ENCODE results near the gene IFNLR1.
"Not testable (repeated sequence)": the region's sequence is repeated elsewhere in the genome, so short reads cannot be mapped to it uniquely, and the experiment has no call there.

IFNLR1 gene

DNA sequence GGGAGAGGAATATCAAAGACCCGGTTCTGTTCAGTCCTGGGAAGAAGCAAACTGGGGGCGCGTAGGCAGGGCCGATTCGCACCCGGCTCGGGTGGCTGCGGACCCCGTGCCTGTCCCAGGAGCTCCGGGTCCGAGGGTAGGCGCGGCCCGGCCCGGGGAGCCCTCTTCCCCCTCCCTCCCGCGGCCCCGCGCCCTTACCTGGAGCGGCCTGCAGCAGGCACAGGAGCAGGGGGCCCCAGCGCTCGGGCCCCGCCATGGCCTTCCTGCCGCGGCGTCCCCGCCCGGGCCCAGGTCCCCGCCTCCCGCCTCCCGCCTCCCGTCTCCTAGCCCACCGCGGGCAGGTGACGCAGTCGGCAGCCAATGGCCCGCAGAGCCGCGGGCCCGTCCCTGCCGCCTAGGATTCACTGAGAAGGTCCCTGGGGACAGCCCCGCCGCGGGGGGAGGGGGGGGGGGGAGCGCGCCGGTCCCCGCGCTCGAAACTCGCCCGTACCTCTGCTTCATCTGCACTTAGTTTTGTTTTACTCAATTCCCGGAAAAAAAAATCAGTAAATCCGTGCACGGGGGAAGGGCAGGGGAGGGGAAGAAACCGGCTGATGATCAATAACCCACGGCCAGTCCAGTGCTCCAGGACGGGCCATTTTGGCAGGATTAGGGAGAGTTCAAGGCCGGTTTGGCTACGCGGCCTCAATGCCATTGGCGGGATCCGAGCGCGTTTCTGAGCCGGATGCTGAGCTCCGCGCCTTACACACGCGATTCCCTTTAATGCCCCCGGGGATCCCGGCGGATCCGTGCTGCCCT lies at the start of gene IFNLR1:
IFNLR1 (minus strand) TSS at position 297 of the 798 bp plus-strand sequence; CDS start at position 256, 41 bp downstream.
- DNase-seq = peak; percentile 40

DNA sequence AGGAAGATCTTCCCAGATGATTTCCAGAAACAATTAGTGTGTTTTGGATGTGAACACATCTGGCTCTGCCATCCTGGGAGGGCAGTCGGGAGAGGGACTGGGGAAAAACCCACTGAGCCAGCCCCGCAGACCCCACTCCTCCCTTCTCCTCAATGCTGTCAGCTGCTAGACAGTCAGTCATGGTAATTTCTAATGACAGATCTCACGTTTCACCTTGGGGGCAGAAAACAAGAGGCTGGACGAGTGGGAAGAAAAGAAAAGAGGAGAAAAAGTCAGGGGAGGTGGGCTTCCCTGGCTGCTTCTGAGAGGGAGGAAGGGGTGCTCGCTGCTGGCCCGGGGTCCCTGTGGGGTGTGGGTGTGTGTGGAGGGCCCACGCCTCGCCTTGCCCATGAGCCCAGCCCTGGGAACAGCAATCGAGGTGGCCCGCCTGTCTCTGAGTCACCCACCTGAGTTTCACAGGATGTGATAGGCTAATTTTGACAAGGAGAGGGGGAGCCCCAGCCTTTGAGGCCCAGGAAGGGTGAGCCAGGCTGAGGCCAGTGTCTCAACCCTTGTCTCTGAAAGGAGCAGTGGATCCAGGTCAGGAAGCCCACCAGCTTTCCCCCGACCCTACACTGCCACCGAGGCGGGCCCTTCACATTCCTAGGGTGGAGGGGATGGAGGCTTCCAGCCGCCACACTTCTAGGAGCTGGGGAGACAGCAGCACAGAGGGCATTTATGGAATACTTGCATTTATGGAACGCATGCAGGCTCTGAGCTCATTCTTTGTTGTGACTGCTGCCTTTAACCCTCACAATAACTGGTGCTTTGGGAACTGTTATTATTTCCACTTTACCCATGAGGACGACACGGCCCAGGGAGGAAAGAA lies 49.1 kb upstream of the IFNLR1 start:
- DNase-seq = peak; percentile 22

DNA sequence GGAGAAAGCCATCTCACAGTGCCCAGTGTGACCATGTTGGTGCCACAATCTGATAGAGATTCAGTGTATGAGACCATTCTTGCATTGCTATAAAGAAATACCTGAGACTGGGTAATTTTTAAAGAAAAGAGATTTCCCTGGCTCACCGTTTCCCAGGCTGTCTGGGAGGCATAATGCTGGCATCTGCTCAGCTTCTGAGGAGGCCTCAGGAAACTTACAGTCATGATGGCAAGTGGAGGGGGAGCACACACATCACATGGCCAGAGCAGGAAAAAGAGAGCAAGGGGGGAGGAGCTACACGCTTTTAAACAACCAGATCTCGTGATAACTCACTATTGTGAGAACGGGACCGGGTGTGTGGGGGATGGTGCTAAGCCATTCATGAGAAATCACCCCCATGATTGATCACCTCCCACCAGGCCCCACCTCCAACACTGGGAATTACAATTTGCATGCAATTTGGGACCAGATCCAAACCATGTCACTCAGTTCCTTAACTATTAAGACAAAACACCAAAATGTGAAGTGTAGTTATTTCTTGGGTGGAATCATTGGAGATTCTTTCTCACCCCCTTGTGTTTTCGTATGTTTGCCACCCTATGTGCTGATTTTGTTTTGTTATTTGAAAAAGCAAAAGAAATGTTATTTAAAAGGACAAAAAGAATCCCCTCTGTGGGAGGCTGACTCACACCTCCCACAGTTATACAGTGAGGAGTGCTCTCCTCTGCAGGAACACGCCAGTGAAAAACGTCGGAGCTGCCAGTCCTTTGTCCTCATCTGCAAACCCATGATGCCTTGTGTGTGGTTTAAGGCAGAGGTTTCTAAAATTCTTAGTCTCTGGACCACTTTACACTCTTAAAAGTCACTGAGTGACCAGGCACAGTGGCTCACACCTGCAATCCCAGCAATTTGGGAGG lies 46.9 kb upstream of the IFNLR1 start:
- no peak for DNase-seq

DNA sequence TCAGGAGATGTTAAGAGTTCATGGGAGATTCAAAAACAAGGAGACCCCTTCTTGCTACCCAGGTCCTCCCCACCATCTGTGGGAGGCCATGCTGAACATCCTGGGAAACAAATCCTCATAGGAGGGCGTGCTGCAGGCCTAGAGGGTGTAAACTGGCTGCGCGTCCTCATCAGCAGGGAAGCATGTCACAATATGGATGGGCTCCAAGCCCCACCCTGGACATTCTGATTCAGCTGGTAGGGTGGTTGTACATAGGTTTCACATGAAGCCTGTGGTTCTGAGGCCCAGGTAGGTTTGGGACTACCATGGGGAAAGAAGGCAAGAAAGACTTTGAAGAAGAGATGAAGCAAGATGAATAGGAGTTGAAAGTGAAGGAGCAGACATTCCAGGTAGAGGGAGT lies 44.6 kb upstream of the IFNLR1 start:
- no peak for DNase-seq

DNA sequence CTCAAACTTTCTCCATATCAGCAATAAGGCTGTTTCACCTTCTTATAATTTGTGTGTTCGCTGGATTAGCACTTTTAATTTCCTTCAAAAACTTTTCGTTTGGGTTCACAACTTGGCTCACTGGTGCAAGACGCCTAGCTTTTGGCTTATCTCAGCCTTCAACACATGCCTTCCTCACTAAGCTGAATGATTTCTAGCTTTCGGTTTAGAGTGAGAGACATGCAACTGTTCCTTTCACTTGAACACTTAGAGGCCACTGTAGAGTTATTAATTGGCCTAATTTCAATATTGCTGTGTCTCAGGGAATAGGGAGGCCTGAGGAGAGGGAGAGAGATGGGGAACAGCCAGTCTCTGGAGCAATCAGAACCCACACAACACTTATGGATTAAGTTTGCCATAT lies 41.2 kb upstream of the IFNLR1 start:
- DNase-seq = no peak

DNA sequence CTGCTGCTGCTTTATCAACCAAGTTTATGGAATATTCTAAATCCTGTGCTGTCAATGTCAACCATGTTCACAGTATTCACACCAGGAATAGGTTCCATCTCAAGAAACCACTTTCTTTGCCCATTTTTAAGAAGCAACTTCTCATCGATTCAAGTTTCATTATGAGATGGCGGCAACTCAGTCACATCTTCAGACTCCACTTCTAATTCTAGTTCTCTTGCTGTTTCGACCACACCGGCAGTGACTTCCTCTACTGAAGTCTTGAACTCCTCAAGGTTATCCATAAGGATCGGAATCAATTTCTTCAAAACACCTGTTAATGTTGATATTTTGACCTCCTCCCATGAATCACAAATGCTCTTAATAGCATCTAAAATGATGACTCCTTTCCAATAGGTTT lies 39.7 kb upstream of the IFNLR1 start:
- no peak for DNase-seq

DNA sequence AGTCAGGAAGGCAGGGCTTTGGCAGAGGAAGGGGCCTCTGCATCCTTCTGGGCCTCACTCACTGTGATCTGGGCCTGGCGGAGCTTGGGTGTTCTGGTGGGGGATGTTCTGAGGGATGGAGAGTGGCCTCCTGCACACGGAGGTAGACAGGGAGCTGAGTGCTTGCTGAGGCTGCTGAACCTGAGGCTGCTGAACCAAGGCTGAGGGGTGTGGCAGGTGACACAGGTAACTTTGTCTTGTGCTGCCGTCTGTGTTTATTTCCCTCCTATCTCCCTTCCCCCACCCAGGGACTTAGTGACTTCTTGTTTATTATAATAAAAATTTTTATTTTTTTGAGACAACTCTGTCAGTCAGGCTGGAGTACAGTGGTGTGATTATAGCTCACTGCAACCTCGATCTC lies 37.7 kb upstream of the IFNLR1 start:
- no peak for DNase-seq

DNA sequence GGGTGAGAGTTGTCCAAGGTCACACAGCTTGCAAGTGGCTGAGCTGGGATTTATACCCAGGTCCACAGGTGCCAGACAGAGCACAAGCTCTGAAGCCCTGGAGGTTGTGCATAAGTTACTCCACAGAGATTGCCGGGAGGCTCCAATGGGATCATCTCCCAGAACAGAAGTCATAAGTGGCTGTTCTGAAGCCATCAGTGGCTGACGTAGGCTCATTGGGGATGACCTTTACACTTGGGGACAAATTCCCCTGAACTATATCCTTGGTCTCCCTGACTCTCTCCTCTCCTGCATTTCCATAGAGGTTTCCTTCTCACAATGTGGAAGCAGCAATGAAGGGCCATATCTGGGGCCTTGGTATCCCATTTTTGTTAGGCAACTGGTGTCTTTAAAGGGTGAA lies 37.0 kb upstream of the IFNLR1 start:
- no peak for DNase-seq

DNA sequence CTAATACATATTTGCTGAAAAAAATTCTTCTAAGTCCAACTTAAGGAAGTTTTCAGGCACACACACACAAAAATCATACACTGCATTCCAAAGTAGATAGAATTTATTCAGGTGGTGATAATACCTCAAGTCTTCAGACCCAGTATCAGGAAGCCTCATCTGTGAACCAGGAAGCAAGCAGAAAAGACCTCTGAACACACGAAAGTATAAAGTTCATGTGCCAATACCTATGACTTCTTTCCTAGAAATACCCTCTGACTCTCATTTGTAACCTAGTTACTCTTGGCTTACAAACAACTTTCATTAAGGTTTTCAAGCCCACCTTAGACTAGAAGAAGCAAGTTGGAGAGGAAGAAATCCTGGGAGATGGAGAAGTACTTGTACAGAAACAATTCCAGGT lies 35.7 kb upstream of the IFNLR1 start:
- no peak for DNase-seq

DNA sequence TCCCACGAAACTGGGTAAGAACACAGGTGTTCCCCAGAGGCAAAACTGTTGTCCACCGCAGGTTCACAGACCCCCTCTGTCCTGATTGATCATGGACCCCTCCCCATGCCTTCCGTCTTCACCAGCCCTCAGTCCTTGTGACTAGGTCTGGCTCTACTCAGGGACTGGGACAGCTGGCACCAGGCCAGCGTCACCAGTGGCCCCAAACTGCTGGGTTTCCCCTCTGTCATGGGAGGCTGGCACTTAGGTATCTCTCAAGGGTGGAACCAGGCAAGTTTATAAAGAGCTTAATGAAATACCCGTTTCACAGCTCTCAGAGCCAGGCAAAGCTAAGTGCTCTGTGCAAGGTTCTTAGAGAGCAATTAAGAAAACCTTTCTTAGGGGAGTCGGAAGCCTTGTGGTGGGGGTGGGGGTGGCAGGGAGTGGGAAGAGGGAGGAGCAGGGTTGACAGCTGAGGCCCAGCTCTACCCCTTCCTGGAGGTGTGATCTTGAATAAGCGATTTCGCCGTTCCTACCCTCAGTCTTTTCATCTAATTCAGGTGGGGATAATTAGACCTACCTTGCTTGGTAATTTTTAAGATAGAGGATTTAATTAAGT lies 35.0 kb upstream of the IFNLR1 start:
- no peak for DNase-seq

DNA sequence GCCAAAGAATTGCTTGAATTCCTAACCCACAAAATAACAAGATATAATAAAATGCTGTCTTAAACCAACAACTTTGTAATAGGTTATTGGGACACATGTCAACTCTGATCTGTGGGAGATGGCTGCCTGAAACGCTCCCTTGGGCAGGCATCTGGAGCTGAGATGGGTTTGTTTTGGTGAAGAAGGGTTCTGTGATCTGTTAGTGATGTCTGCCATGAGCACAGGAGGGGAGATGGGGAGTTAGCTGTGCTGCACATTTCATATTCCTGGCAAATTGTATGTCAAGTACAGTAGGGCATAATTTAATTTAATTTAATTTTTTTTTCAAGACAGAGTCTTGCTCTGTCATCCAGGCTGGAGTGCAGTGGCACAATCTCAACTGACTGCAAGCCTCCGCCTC lies 34.2 kb upstream of the IFNLR1 start:
- DNase-seq = no peak

DNA sequence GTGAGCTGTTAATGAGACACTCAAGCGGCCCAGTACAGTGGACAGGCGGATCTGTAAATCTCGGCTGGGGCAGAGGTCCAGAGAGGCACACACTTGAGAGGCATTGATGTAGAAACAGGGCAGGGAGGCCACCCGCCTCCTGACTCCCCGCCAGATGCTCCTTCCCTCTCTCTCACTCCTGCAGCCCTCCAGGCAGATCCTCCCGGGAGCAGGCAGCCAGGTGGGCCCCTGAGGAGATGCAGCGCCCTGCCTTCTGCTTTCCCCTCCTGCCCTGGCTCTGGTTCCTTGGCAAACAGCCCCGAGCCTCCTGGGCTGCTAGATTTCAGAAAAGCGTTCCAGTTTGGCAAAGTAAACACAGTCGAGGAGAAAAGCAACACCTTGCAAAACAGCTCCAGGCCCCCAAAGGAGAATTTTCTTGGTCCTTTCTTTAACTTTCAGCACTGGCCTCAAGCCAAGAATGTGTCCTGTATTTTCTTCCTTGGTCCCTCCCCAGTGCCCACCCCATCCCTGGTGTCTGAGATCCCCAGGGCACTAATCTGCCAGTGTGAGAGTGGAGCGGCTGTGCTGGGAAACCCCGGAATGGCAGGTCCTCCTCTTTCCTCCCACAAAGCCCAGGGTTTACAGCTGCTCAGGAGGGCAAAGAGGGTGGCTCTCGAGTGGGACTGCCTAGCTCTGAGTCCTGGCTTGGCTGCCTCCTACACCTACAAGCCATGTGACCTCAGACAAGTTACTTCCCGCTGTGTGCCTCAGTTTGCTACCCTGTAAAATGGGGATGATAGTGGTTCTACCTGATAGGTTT lies 29.4 kb upstream of the IFNLR1 start:
- peak; percentile 53 for DNase-seq

DNA sequence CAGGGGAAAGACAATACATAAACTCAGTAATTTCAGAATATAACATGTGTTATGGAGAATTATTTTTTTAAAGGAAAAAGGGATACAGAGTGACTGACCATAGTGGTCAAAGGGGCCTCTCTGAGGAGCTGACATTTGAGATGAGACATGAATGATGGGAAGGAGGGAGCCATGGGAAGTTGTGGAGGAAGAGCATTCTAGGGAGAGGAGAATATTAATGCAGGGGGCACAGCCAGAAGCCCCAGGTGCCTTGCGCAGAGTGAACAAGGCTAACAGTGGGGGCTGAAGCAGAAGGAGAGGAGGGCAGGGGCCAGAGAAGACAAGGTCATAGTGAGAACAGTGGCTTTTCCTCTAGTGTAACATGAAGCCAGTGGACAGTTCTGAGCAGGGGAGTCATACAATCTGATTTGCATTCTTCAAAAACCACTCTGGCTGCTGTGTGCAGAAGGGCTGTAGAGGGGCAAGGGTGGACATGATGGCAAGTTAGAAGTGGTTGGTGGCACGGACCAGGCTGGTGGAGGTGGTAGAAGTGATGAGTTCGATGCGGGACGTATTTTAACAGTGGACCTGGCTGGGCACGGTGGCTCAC lies 28.2 kb upstream of the IFNLR1 start:
- no peak for DNase-seq

DNA sequence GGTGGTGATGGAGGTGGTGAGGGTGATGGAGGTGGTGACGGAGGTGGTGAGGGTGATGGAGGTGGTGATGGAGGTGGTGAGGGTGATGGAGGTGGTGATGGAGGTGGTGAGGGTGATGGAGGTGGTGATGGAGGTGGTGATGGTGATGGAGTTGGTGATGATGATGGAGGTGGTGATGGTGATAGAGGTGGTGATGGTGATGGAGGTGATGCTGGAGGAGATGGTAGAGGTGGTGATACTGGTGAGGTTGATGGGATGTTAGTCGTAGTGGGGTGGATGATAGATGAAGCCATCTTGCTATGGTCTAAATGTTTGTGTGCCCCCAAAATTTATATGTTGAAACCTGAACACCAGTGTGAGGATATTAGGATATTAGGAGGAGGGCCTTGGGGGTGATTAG lies 25.3 kb upstream of the IFNLR1 start:
- no peak for DNase-seq

DNA sequence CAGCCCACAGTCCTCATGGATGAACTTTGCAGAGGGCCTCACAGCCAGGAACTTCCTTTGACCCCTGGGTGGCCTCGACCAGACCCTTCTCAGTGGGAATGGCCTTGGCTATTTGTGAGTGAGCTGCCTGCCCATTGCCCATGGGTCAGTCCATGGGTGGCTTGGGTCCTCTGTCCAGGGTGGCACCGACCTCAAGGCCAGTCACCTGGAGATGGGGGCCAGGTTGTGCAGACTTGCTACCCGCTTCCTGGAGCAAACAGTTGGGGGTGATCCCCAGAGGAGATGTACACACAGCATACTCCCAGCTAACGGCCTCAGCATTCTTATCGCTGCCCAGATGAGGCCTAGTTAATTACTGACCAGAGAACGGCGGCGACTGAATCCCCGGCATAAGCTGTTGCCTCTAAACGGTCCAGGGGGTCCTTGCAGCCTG lies 23.1 kb upstream of the IFNLR1 start:
- no peak for DNase-seq

DNA sequence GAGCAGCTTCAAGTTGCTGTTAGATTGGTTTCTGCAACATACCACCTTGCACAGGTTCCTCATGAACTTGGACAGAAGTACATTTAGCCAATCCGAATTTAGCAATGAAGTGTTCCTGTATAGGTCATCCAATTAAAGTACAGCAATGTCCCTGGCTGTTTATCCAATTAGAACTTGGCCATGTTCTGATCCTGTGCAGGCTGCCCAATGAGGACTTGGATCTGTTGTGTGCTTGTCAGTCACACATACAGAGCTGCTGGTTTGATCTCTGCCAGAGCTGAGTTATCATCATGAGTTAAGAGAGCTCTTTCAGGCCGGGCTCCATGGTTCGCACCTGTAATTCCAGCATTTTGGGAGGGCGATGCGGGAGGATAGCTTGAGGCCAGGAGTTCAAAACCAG lies 22.0 kb upstream of the IFNLR1 start:
- DNase-seq = no peak

DNA sequence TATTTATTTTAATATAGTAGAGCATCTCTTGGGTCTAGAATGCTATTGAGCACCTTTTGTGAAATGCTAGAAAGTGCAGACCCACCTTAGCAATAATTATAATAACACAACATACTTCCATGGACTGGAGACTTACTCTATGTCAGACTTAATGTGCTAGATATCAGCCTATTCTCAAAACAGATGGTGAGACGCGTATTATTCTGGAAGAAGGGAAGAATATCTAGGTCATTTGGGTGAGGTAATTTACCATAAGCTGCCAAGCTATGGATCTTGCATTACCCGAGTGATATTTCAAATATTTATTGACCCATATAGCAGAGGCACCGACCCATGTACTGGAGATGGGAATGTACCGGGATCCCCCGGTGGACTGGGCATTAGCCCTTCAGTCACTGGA lies 20.6 kb upstream of the IFNLR1 start:
- DNase-seq = no peak

DNA sequence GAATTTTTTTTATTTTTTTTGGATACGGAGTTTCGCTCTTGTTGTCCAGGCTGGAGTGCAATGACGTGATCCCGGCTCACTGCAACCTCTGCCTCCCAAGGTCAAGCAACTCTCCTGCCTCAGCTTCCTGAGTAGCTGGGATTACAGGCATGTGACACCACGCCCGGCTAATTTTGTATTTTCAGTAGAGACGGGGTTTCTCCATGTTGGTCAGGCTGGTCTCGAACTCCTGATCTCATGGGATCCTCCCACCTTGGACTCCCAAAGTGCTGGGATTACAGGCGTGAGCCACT lies 20.3 kb upstream of the IFNLR1 start:
- not testable (repeated sequence) for DNase-seq

DNA sequence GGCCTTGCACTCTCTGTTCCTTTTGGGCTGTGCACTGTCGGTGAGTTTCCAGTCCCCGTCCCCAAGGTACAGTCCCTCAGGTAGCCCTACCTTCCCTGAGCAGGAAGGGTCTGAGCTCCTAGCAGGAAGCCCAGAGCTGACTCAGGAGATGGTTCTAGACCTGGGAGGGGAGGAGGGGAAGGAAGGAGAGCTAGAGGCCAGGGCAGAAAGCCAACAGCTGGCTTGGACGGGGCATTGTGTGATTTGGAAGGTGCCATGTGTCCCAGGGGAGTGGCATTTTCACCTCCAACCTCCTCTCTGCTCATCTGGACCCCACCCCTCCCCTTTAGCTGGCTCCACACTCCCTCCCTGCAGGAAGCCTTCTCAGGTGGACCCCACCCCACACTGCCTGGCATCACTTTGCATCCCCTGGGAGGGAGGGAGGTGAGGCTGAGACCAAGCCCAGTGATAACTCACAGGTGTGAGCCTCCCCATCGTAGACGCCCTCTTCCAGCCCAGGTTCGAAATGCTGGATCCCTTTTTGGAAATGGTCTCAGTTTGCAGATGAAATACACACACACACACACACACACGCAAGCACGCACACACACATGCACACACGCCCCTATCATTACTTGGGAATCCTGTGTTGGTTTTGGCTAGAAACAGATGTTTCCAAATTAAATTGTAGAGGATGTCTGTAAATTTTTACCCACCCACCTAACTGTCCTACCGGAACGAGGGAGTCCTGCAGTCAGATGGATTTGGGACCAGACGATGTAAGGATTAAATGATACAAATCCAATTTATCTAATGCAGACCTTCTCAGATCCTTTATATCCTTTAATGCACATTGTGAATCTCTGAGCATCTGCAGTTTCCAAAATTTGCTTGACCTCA lies 19.7 kb upstream of the IFNLR1 start:
- DNase-seq = no peak

DNA sequence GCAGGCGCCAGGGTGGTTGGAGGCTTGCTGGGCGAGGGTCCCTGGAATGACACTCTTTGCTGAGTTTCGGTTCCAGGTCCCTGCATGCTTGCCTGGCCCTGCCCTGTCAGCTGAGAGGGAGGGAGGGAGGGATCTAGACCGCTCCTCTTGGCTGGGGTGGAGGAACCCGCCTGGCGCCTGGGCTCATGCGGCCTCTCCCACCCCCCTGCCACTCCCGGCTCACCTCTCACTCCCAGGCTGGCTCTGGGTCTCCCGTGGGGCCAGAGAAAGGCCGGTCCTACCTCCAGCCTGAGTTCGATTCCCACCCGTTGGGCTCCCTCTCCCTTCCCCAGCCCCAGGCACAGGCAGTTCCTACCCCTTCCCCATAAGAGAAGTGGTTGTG lies 19.0 kb upstream of the IFNLR1 start:
- DNase-seq = no peak

Measured in NCI-H2227 treated with DMSO at 0.1 percent for 48 hours (cell line).